HPDE6-E6E7 (cell line): ENCODE measurements around the gene TPPP.
A peak's percentile ranks its signal among the peaks of the same experiment; 100 is the strongest.

ENCODE experiments used
- DNase-seq: peaks from one replicate; pipeline ENCODE4 v3.0.0; 2011; ENCODE audit warnings: missing footprints; ENCODE audit errors: extremely low spot score

The TPPP gene

GRCh38 chr5:624951-625230 lies 68.3 kb downstream of the TPPP start:
- no peak for DNase-seq

GRCh38 chr5:624118-624950 lies 68.8 kb downstream of the TPPP start:
- DNase-seq, result no peak

- DNase-seq, result no peak
These were observed 69.6 kb downstream of the TPPP start for GRCh38 chr5:623531-623930.

- no peak for DNase-seq
These were observed 70.1 kb downstream of the TPPP start for GRCh38 chr5:622946-623522.

GRCh38 chr5:622359-622758 lies 70.8 kb downstream of the TPPP start:
- no peak for DNase-seq

- DNase-seq, result no peak
These were observed 71.8 kb downstream of the TPPP start for GRCh38 chr5:621341-621761.

GRCh38 chr5:620586-621180 lies 72.5 kb downstream of the TPPP start:
- no peak for DNase-seq

- DNase-seq, result no peak
These were observed 73.0 kb downstream of the TPPP start for GRCh38 chr5:620152-620551.

GRCh38 chr5:619444-619843 lies 73.7 kb downstream of the TPPP start:
- DNase-seq, result no peak

GRCh38 chr5:618450-618849 lies 74.7 kb downstream of the TPPP start:
- no peak for DNase-seq

- no peak for DNase-seq
These were observed 75.3 kb downstream of the TPPP start for GRCh38 chr5:617896-618295.

- no peak for DNase-seq
These were observed 76.6 kb downstream of the TPPP start for GRCh38 chr5:616484-617039.

- DNase-seq, result peak; percentile 47
These were observed 80.4 kb downstream of the TPPP start for GRCh38 chr5:612498-613424.

- DNase-seq, result peak; percentile 76
These were observed 81.2 kb downstream of the TPPP start, which contains the start of gene CEP72 for GRCh38 chr5:611731-612486. TSS of gene CEP72 (plus strand) at chr5:612340. CDS start at chr5:612362, 22 bp downstream.

- no peak for DNase-seq
These were observed 82.1 kb downstream of the TPPP start for GRCh38 chr5:610744-611730.

GRCh38 chr5:610011-610743 lies 83.0 kb downstream of the TPPP start:
- no peak for DNase-seq
